AML-193 (cell line): ENCODE measurements around the gene PKP2.
A peak's percentile ranks its signal among the peaks of the same experiment; 100 is the strongest.

Source experiments
- DNase-seq, 2 experiments: peaks; one replicate each; lab custom pipeline; 2025; lab: John Stamatoyannopoulos, UW

The PKP2 gene

DNA sequence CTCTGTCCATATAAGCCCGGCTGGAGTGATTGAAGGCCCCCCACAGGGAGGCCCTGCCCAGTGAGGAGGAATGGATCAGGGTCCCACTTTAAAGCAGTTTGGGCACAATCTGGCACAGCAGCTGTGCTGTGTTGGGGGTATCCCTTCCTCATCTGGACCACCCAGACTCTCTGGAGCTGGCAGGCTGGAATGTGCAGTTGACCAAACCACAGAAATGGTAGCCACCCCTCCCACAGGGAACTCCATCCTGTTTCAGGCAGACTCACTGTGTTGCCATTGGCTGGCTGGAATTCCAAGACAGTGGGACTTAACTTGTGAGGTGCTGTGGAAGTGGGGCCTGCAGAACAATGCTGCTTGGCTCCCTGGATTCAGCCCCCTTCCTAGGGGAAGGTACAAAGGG, 87.4 kb downstream of the PKP2 start:
- DNase-seq, result no peak

DNA sequence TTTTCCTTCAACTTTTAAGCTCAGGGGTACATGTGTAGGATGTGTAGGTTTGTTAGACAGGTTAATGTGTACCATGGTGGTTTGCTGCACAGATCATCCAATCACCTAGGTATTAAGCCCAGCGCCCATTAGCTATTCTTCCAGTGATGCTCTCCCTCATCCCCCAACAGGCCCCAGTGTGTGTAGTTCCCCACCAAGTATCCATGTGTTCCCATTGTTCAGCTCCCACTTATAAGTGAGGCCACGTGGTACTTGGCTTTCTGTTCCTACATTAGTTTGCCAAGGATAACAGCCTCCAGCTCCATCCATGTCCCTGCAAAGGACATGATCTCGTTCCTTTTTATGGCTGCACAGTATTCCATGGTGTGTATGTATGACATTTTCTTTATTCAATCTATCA, 92.3 kb downstream of the PKP2 start:
- DNase-seq, result no peak

DNA sequence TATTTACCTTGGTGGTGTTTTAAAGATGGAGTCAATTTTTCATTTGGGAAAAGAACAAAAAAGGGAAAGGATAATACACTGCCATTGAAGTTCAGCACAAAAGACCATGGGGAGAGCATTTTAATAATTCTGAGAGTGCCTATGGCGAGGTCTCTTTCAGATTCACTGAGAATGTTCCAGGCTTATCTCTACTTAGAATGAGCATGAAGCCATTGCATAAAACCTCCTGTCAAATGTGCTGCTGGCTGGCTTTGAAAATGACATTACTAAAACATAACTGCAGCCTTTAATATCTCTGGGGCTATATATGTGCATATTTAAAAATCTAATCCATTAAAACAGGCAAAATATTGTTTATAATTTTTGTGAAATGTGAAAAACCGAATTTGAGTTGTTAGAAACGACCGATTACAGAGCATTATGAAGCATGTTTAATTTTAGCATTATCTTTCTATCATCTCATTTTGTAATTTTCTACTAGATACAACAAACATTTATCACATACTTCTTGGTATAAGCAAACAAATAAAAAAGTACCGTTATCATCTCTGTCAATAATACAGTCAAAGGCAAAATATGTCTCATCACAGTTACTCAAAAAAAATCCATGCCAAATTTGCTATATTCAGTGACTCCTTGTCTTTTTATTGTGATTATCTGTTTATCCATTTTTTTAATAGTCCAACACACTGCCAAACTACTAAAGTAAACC, 95.2 kb downstream of the PKP2 start:
- DNase-seq, result no peak

DNA sequence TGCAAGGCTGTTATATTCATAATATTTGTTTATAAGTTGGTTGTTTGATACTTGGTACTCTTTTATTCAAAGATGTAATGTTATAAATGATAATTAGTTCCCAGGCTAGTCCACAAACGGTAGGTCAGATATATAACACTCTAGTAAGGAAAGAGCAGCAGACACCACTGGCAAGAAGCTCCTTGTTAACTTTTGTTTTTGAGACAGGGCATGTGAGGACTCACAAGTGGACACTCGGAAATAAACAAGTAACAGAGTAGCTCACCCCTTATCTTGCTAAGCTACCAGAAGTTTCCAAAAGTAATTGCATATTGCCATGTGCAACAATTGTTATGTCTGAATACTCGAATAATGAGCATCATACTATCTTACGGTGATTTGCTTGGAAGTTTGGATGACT, 102.3 kb downstream of the PKP2 start:
- DNase-seq, result no peak

DNA sequence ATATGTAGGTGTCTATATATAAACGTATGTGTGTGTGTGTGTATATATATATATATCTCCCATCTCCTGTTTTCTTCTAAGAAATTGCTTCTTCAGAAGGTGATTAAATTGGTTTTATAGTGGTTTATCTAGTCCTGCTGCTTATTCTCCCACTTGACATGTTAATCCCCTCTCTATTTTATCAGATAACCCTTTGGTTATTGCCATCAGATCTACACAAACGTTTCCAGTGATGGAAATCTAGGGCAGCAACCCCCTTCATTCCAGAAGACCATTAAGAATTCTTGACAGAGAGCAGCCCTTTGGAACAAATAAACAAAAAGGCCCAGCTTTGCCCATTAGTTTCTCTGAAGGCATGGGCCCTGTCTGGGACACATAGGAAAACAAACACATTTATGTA, 106.7 kb downstream of the PKP2 start:
- no peak for DNase-seq

DNA sequence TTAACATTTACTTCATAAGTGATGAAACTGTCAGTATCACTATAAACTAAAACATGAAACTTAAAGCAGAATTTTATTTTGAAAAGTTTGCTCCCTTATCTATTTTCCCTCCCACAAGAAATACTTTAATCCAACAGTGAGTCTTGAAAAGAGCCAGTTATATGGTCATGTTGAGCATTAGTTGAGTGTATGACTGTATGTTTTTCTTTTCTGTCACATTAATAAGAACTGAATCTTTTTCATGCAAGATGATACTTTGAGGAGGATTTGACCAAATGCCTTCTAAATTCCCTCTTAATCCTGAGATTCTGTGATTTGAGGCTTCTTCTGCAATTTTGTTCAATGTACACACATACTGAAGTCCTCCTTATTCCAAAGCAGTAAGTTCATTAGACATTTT, 107.1 kb downstream of the PKP2 start:
- DNase-seq, result no peak

DNA sequence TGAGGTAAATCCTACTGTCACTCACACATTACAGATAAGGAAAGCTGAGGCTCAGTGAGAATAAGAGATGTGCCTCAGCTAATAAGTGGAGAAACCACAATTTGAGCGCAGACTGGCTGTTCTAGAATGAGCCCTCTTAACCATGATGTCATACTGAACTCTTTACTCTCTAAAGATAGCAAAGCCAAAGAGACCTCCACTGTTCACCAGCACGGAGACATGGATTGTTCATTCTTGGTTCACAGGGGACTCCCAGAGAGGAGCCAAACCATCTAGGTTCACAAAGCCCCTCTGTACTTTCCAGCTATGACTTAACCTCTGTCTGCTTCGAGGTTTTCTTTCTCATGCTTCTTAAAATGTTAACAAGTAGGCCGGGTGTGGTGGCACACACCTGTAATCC, 108.2 kb downstream of the PKP2 start:
- no peak for DNase-seq

DNA sequence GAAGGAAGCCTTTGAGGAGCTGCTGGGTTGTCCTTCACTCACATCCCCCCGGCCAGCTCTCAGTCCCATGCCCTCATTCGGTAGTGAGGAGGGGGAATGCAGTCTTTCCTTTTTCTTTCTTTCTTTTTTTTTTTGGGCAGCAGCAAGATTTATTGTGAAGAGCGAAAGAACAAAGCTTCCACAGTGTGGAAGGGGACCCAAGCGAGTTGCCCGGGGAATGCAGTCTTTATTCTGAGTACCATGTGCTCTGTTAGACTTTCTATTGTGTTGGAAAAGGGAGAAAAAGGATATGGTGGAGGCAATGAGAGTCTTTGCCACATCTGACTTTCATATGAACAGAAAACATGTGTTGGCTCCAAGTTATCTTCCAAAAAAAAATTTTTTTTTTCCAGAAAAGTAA, 111.0 kb downstream of the PKP2 start:
- DNase-seq, result no peak

DNA sequence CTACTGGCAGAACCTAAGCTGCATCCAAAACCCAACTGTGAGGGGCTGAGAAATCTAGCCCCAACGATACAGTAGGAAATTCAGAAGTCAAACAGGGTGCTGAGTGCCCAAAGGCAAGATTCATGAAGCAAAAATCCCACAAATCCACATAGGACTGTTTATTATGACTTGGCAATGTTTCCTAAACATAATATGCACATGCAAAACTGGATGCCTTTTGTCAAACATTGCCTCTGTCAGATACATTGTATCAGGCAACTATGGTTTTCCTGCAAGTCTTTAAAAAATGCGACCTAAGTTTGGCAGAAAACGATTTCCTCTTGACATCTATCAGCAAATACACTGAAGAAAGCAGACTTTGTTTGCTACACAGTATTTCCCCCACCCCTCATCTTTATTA, 113.5 kb downstream of the PKP2 start:
- no peak for DNase-seq

DNA sequence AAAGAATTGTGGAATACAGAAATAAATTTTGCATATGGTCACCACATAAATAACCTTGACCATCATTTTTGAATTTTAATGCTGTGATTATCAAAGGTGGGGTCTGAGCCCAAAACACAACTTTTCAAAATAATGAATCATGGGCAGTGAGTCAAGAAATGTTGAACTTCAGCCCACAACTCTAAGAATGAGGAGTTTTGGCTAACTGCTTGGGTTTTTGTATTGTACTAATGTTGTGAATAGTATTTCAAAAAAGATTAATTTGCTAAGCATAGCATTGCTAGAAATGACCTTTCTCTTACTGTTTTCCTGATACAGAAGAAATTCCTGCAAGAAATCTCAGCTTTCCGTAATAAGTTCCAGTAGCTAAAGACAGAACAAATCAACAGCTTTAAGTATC, 116.5 kb downstream of the PKP2 start:
- no peak for DNase-seq

DNA sequence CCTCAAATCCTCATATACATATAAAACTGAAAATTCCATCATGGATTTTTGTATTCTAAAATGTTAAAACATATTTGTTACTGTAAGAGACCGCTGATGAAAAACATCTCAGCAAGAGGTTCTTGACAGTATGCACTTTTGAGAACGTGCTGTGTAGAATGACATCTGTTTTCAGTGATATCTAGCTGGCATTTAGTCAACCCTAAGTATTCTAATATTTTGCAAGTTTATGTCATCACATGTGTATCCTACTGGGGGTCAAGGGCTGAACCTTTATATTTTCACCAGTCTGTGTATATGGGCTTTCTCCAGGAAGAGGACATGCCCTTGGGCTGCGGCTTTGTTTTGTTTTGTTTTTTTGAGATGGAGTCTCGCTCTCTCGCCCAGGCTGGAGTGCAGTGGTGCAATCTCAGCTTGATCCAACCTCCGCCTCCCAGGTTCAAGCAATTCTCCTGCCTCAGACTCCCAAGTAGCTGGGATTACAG, 118.8 kb downstream of the PKP2 start:
- no peak for DNase-seq

DNA sequence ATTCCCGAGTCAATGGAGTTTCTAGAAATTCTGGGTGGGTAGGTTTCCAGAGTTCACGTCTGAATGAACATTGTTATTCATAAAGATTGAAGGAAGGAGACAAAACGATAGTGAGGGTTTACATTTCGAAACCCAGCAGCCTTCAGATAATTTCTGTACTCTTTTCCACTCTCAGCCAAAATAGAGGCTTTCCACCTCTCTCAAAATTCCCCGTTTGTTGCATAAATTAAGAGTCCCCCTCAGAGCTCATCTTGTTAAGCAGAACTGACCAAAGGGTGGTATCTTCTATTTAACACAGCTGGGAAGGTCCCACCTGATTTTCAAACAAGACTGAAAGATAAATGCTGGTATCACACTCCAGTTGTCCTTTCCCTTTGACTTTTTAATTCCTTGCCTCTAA, 119.4 kb downstream of the PKP2 start:
- no peak for DNase-seq

DNA sequence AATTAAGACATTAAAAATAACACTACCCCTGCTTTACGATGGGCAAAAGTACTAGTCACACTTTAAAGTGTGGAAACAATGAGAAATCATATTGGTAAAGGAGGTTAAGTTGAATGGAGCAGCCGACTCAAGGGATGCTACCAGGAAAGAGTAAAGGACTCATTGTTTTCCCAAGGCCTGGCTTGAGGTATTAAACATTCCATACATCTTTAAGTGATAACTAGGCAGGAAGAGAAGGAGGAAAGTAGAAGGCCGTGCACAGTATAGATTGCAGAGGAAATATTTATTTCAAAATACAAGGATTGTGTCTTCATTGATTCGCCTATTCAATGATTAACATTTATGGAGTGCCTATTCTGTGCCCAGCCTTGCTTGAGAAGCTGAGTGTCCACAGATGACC, 120.3 kb downstream of the PKP2 start:
- no peak for DNase-seq

DNA sequence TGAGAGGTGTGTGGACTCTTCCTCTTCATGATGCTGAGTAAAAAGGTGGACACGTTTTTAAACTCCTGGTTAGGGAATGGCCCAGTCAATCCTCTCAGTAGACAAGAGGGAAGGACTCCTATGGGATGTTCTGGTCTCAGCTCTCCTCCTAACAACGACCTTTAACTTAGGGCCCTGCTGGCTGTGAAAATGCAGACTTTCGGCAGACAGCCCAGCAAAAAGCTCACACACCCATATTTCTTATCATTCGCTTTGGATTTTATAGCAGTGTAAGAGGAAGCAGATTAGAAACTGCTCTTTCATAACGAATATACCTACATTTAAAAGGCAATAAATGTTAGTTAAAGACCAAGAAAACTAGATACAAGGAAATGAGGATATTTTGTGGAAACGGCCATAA, 122.9 kb downstream of the PKP2 start:
- no peak for DNase-seq

DNA sequence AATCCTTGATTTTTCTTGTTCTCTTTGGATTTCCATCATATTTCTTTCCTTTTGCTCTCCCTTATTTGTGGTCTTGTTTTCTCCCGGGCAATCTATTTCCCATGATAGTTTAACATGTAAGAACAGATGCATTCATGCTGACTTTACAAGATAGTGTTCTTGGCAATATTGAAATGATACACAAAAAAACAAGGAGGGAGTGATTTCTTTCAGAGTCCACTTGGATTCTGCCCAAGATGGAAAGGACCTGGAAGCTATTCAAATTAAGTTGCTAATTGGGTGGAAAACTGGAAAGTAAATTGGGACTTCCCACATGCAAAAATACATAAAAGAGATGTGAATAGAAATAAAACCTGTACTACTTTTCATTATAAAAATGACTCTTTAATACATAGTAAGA, 126.4 kb downstream of the PKP2 start:
- no peak for DNase-seq

DNA sequence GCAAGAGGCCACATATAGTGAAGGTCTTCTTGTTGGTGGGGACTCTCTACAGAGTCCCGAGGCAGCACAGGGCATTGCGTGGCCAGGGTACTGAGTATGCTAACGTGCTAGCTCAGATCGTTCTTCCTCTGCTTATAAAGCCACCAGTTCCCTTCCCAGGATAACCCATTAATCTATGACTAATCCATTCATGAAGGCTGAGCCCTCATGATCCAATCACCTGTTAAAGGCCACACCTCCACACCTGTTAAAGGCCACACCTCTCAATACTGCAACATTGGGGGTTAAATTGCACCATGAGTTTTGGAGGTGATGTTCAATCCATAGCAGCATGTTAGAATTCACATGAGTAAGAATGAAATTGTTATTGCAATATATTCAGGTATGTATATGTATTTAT, 128.1 kb downstream of the PKP2 start:
- no peak for DNase-seq

DNA sequence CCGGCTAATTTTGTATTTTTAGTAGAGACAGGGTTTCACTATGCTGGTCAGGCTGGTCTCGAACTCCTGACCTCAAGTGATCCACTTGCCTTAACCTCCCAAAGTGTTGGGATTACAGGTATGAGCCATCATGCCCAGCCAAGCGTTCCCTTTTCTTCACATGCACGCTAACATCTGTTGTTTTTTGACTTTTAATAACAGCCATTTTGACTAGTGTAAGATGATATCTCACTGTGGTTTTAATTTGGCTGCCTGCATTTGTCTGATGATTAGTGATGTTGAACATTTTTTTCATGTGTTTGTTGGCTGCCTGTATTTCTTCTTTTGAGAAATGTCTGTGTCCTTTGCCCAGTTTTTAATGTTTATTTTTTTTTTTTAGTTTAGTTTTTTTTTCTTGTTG, 130.7 kb downstream of the PKP2 start:
- DNase-seq, result no peak

DNA sequence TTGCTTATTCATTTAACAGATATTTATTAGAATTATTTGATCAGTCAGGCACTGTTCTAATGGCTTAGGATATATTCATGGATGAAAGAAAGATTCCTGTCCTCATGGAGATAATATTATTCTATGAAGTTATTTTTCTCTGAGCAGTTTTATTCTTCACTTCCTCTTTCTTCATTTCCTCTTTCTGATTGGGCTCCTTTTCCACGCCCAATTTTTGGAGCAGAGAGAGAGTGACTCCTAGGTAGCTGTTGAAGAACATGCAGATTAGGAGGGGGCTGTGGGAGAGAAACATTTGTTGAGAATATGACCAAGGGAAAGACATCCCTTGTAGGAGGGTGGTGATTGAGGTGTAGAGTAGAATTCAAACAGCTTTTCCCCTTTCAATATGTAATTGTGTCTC, 134.9 kb downstream of the PKP2 start:
- DNase-seq, result peak; percentile 50 to 74

DNA sequence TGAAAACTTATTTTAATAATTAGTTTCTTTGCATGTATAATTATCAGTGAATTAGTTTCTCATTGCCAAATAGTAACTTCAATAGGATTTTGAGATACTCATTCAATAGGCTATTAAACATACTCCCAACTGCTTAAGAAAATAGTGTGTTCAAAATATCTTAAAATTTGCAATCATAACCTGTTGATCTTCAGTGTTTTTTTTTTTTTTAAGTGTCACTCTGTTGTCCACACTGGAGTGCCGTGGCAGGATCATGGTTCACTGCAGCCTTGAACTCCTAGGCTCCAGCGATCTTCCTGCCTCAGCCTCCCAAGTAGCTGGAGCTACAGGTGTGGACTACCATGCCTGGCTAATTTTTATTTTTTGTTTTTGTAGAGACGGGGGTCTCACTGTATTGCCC, 139.4 kb downstream of the PKP2 start:
- DNase-seq, result no peak

DNA sequence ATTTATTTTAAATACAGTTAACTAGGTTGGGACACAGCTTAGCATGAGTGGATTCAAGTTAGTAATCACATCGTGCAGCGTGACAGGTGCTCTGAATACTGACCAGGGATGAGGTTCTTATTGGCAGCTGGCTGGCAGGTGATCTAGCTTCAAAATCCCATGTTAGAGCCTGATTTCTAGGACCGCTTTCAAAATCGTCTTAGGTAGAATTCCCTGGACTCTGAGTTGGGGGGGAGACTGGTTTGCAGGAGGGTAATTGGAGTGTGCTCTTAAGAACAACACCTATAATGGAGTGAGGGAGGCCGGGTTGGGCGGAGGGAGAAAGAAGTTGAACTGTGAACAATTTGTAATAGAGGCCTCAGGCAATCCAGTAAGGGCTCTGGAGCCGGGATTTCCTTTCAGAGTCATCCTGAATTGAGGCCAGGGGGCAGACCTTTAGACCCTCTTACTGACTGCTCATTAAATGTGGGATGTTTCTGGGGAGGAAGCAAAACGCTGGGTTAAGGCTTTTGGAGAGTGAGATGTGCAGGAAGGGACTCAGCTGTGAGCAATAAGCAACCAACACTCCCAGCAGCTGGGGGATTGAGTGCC, 140.0 kb downstream of the PKP2 start:
- DNase-seq, result no peak

DNA sequence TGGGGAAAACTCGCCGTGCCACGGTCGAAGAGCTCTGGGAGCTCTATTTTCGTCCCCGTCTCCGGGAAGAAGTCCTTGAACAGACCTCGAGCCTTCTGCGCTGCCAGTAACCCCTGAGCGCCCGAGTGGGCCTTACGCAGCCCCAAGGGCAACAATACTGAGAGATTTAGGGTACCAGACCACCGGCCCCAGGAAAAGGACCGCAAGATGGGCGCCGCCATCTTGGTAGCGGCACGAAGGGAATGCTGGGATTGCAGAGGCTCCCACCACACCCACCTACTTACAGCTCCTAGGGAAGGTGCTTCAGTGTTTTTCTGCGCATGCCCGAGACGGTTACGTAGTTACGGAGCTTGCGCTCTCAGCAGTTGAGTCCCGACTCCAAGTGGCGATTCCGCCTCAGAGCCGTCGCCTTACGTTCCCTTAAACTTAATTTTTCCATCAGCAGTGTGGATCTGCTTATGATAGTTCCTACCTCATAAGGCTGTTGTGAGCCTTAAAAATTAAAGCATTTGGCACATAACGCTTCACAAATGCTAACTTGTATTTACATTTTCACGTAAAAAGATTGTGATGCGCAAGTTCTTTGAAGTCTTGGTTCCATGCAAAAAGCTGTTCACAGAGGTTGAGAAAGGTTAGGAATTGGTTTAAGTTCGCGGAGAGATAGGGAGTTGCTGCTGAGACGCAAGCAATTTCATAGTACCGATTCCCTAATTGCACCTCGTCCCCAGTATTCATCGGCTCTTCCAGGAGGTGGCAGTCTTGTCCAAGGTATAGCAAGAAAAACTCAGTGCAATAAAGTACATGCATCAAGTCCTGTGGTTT, 140.7 kb downstream of the PKP2 start, which contains the start of gene YARS2:
Gene YARS2 (minus strand): TSS at position 244 of the 822 bp plus-strand sequence. CDS start 23 bp downstream, at position 221.
- DNase-seq, result peak; percentile 89 to 93

DNA sequence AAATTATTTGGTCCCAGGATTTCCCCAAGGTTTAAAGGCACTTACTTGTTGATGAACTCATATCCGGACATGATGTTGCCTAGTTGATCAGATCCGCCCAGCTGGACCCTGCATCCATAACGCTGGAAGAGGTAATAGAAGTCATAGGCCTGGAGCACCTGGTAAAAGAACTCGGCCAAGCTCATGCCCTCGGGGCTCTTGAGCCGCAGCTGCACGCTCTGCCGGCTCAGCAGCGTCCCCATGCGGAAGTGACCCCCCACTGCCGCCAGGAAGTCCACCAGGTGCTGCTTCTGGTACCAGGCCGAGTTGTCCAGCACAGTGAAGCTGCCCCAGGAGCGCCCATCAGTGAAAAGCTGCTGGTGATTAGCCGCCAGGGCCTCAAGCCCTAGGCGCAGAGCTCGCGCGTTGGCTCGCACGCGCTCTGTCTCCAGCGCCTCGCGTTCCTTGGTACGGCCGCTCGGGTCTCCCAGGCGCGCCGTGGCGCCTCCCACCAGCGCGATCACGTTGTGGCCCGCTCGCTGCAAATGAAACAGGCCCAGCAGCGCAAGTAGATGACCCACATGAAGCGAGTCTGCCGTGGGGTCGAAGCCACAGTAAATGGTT, 141.4 kb downstream of the PKP2 start:
- peak; percentile 68 to 69 for DNase-seq

DNA sequence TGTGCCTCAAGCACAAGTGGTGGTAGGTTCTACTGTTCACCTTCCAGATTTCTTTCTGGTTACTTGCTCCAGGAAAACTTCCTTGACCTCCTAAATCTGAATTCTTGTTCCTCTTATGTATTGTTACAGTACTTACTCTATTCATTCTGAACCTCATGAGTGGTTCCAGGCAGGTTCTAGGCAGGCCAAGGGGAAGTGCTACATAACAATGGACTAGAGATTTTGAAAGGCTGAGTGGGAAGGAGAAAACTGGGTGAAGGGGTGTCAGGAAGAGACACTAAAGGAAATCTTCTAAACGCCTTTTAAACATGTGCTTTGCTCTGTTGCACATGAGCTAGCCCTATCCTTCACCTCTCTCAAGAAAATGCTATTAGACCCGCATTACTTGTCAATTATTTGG, 142.5 kb downstream of the PKP2 start:
- DNase-seq, result peak in 1 of 2 experiments; percentile 8
